HepG2 (cell line): ENCODE measurements around the gene HSDL1. TPM values are rescaled to one million over a fixed set of nuclear protein-coding genes. Genes with fewer than 3 reads are reported as not detected.
A peak's percentile ranks its signal among the peaks of the same experiment; 100 is the strongest.

Experiments used
- ASH2L ChIP-seq: fragments of 300-600, 200-600 bp; sonication (generic); IDR thresholded peaks from 2 replicates; pipeline ENCODE4 v1.7.0; 2017; ENCODE audit warnings: low read depth, mild to moderate bottlenecking, moderate library complexity, mixed read lengths, low read length; ENCODE audit not compliant: insufficient read length
- CBX1 ChIP-seq: IDR thresholded peaks from one replicate; pipeline ENCODE4 v1.6.1; 2016; ENCODE audit warnings: antibody characterized with exemption, low read depth
- ELF3 ChIP-seq: IDR thresholded peaks from 2 replicates; pipeline ENCODE4 v1.6.1; 2016; ENCODE audit warnings: missing genetic modification reagents, missing compliant biosample characterization
- ELF4 ChIP-seq: sonication (generic); formaldehyde crosslinking; IDR thresholded peaks from 2 replicates; pipeline ENCODE4 v1.5.0; 2020; ENCODE audit warnings: missing genetic modification reagents, mild to moderate bottlenecking, moderate library complexity, borderline replicate concordance
- GZF1 ChIP-seq: sonication (generic); formaldehyde crosslinking; IDR thresholded peaks from 2 replicates; pipeline ENCODE4 v1.5.1; 2020; ENCODE audit warnings: mild to moderate bottlenecking, missing genetic modification reagents
- HCFC1 ChIP-seq: fragments of 150-350 bp; IDR thresholded peaks from 2 replicates; pipeline ENCODE4 v1.6.1; 2014; ENCODE audit warnings: low read depth, low read length
- HHEX ChIP-seq: IDR thresholded peaks from 2 replicates; pipeline ENCODE4 v1.6.1; 2016; ENCODE audit warnings: control low read depth
- HNRNPK ChIP-seq: fragments of 200-400 bp; formaldehyde crosslinking; IDR thresholded peaks from 2 replicates; pipeline ENCODE4 v1.6.1; 2018; ENCODE audit warnings: low read length, low read depth, moderate library complexity, mild to moderate bottlenecking; ENCODE audit not compliant: poor library complexity, severe bottlenecking
- HNRNPUL1 ChIP-seq: fragments of 200-400 bp; formaldehyde crosslinking; IDR thresholded peaks from 2 replicates; pipeline ENCODE4 v1.6.1; 2017; ENCODE audit warnings: low read depth, mild to moderate bottlenecking, low read length, moderate library complexity
- JUNB ChIP-seq: sonication (generic); formaldehyde crosslinking; IDR thresholded peaks from 2 replicates; pipeline ENCODE4 v1.8.0; 2022; ENCODE audit warnings: missing genetic modification reagents, mild to moderate bottlenecking, borderline replicate concordance
- MAFK ChIP-seq, 2 experiments: IDR thresholded peaks in 1 of 2; conservative IDR thresholded peaks in 1 of 2; 2 replicates each; pipeline ENCODE4 v1.6.1; 2011; ENCODE audit warnings: improper control_type of control experiment in 2 of 2, low read length in 2 of 2
- NFKBIZ ChIP-seq: IDR thresholded peaks from 2 replicates; pipeline ENCODE4 v1.6.1; 2018; ENCODE audit warnings: missing genetic modification reagents, missing compliant biosample characterization
- ONECUT2 ChIP-seq: sonication (generic); formaldehyde crosslinking; IDR thresholded peaks from 2 replicates; pipeline ENCODE4 v1.4.0; 2020; ENCODE audit warnings: missing genetic modification reagents
- RARG ChIP-seq: sonication (generic); formaldehyde crosslinking; IDR thresholded peaks from 2 replicates; pipeline ENCODE4 v1.4.0; 2020; ENCODE audit warnings: low read depth, mild to moderate bottlenecking, missing genetic modification reagents
- RXRB ChIP-seq: IDR thresholded peaks from 2 replicates; pipeline ENCODE4 v1.6.1; 2016; ENCODE audit warnings: borderline replicate concordance, missing genetic modification reagents, missing compliant biosample characterization
- SIX1 ChIP-seq: sonication (generic); formaldehyde crosslinking; IDR thresholded peaks from 2 replicates; pipeline ENCODE4 v1.4.0; 2020; ENCODE audit warnings: missing genetic modification reagents, borderline replicate concordance
- SOX6 ChIP-seq, 2 experiments: fragments of 450-650 bp in 1 of 2; sonication (generic) in 1 of 2; formaldehyde crosslinking in 1 of 2; IDR thresholded peaks; 2 replicates each; pipeline versions ENCODE4 v1.4.0 to v1.6.1; 2017 to 2020; ENCODE audit warnings: antibody characterized with exemption in 1 of 2, mild to moderate bottlenecking in 1 of 2, missing genetic modification reagents in 1 of 2
- ZKSCAN8 ChIP-seq: IDR thresholded peaks from 2 replicates; pipeline ENCODE4 v1.6.1; 2016; ENCODE audit warnings: borderline replicate concordance, missing genetic modification reagents, missing compliant biosample characterization
- polyA plus RNA-seq, 8 experiments: library from polyadenylated mRNA; depleted of rRNA in 3 of 8; stranded (reverse) in 7 of 8; unstranded in 1 of 8; fragments of >200 nt; fragmentation: Illumina TruSeq in 4 of 8; extraction: Trizol in 4 of 8; gene quantifications; 2 replicates each; pipeline versions ENCODE4 v1.2.1 to v1.2.3, GENCODE V29; 2011 to 2016; ENCODE audit warnings: low read depth in 4 of 8, missing spikeins in 1 of 8, mixed read lengths in 1 of 8; ENCODE audit not compliant: insufficient read depth in 1 of 8
- total RNA-seq, 5 experiments: library from RNA; depleted of rRNA; stranded (reverse); fragments of >200 nt; fragmentation: Illumina TruSeq; extraction: Trizol; gene quantifications; 2 replicates each; pipeline ENCODE4 v1.2.3, GENCODE V29; 2016; ENCODE audit warnings: low read depth in 1 of 5
- TF ChIP-seq, protein P1 (sequence below): sonication (generic); formaldehyde crosslinking; IDR thresholded peaks from 2 replicates; pipeline ENCODE4 v1.9.0; 2021; ENCODE audit warnings: missing genetic modification reagents, mild to moderate bottlenecking, borderline replicate concordance
- TF ChIP-seq, protein P2 (sequence below): sonication (generic); formaldehyde crosslinking; IDR thresholded peaks from 2 replicates; pipeline ENCODE4 v1.4.0; 2020; ENCODE audit warnings: missing genetic modification reagents, borderline replicate concordance
- TF ChIP-seq, protein P3 (sequence below): IDR thresholded peaks from 2 replicates; pipeline ENCODE4 v1.6.1; 2016; ENCODE audit warnings: low read depth, borderline replicate concordance
- TF ChIP-seq, protein P4 (sequence below): sonication (generic); formaldehyde crosslinking; IDR thresholded peaks from 2 replicates; pipeline ENCODE4 v1.9.0; 2021; ENCODE audit warnings: missing genetic modification reagents, mild to moderate bottlenecking, borderline replicate concordance
- TF ChIP-seq, protein P5 (sequence below): sonication (generic); formaldehyde crosslinking; IDR thresholded peaks from 2 replicates; pipeline ENCODE4 v1.4.0; 2020; ENCODE audit warnings: missing genetic modification reagents

The HSDL1 gene
- total and polyA plus RNA-seq, 2 of the 13 experiments (the other 11 are each of a cell fraction or from before 2014, with no cell fraction given): 49.2 to 49.7 TPM

DNA sequence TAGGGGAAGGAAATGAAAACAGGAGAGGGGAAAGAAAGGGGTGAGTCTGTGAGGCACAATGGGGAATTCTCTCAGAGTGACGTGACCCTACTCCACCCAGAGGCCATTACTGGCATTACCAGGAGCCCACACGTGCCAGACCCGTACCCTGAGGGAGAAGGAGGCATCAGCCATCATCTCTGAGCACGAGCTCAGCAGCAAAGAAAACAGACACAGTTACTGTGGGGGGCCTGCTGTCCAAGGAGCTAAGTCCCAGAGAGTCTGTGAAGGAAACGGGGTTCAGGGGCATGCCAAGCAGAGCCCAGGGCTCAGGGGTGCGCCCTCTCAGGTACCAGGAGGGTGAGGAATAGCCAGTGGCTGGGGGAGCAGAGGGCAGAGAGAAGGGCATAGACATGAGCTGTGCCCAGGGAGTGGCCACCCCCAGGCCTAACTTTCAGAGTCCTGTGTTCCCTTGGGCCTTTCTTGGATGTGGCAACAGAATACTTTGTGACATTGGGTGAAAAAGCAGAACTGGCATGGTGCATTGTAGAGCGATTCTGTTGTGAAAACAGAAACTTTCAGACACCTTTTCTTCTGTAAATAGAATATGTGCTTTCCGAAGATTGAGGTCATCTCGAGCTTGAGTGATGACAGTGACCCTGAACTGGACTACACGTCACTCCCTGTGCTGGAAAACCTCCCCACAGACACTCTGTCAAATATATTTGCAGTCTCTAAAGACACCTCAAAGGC lies 30.5 kb upstream of the HSDL1 start (continued):
- TF ChIP-seq SOX6 (IDR thresholded peaks at IDR 0.05) (no peak), SOX6 (CRISPR knock-in tag; IDR thresholded peaks at IDR 0.05) (no peak; the same call in 1 of the 2 replicates), CBX1 (no peak), RXRB (CRISPR knock-in tag) (0 out of 2 replicates have a peak, but pooled peaks have one; percentile 8), HHEX (no peak), JUNB (no peak), ELF4 (CRISPR knock-in tag) (no peak), ASH2L (peak; percentile 8), RARG (no peak), GZF1 (no peak), SIX1 (CRISPR knock-in tag) (no peak), ELF3 (CRISPR knock-in tag) (no peak), MAFK (conservative IDR thresholded peaks at IDR 0.05 in 1 of 2, IDR thresholded peaks at IDR 0.05 in 1 of 2; ENCODE audit: low read length in 2 of 2) (no peak), ONECUT2 (CRISPR knock-in tag) (no peak), ZKSCAN8 (CRISPR knock-in tag) (no peak), HCFC1 (no peak), NFKBIZ (no peak), HNRNPUL1 (no peak), HNRNPK (no peak)
- TF ChIP-seq, protein P1, sequence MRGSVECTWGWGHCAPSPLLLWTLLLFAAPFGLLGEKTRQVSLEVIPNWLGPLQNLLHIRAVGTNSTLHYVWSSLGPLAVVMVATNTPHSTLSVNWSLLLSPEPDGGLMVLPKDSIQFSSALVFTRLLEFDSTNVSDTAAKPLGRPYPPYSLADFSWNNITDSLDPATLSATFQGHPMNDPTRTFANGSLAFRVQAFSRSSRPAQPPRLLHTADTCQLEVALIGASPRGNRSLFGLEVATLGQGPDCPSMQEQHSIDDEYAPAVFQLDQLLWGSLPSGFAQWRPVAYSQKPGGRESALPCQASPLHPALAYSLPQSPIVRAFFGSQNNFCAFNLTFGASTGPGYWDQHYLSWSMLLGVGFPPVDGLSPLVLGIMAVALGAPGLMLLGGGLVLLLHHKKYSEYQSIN (CRISPR knock-in tag): no peak
- TF ChIP-seq, protein P2, sequence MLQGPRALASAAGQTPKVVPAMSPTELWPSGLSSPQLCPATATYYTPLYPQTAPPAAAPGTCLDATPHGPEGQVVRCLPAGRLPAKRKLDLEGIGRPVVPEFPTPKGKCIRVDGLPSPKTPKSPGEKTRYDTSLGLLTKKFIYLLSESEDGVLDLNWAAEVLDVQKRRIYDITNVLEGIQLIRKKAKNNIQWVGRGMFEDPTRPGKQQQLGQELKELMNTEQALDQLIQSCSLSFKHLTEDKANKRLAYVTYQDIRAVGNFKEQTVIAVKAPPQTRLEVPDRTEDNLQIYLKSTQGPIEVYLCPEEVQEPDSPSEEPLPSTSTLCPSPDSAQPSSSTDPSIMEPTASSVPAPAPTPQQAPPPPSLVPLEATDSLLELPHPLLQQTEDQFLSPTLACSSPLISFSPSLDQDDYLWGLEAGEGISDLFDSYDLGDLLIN: no peak
- TF ChIP-seq, protein P3, sequence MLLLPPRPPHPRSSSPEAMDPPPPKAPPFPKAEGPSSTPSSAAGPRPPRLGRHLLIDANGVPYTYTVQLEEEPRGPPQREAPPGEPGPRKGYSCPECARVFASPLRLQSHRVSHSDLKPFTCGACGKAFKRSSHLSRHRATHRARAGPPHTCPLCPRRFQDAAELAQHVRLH (CRISPR knock-in tag): no peak
- TF ChIP-seq, protein P4, sequence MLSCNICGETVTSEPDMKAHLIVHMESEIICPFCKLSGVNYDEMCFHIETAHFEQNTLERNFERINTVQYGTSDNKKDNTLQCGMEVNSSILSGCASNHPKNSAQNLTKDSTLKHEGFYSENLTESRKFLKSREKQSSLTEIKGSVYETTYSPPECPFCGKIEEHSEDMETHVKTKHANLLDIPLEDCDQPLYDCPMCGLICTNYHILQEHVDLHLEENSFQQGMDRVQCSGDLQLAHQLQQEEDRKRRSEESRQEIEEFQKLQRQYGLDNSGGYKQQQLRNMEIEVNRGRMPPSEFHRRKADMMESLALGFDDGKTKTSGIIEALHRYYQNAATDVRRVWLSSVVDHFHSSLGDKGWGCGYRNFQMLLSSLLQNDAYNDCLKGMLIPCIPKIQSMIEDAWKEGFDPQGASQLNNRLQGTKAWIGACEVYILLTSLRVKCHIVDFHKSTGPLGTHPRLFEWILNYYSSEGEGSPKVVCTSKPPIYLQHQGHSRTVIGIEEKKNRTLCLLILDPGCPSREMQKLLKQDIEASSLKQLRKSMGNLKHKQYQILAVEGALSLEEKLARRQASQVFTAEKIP (CRISPR knock-in tag): no peak
- TF ChIP-seq, protein P5, sequence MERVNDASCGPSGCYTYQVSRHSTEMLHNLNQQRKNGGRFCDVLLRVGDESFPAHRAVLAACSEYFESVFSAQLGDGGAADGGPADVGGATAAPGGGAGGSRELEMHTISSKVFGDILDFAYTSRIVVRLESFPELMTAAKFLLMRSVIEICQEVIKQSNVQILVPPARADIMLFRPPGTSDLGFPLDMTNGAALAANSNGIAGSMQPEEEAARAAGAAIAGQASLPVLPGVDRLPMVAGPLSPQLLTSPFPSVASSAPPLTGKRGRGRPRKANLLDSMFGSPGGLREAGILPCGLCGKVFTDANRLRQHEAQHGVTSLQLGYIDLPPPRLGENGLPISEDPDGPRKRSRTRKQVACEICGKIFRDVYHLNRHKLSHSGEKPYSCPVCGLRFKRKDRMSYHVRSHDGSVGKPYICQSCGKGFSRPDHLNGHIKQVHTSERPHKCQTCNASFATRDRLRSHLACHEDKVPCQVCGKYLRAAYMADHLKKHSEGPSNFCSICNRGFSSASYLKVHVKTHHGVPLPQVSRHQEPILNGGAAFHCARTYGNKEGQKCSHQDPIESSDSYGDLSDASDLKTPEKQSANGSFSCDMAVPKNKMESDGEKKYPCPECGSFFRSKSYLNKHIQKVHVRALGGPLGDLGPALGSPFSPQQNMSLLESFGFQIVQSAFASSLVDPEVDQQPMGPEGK (CRISPR knock-in tag): 0 out of 2 replicates have a peak, but pooled peaks have one; percentile 28
